Upper lobe of left lung (tissue), 6 donors: ENCODE data around the gene SIVA1. TPM values are rescaled to one million over a fixed set of nuclear protein-coding genes. Genes with fewer than 3 reads are reported as not detected.

Experiments
- ATAC-seq, 2 donors: fragments of 200-7000 bp; cut with Tn5 transposase; one replicate each; pipeline ENCODE4 v1.9.1; 2022; ENCODE audit warnings: mild to moderate bottlenecking in 2 of 2, moderate library complexity in 2 of 2; ENCODE audit not compliant: low FRiP score in 2 of 2
- DNase-seq, 2 donors: peaks; one replicate each; pipeline ENCODE4 v3.0.0-alpha.2; 2019 to 2020
- H3K27ac ChIP-seq, 4 donors: fragments of 200-600 bp; sonication (generic); one replicate each; pipeline ENCODE4 v1.5.1; 2016 to 2019
- H3K27me3 ChIP-seq, 4 donors: fragments of 200-600 bp; sonication (generic); one replicate each; pipeline ENCODE4 v1.5.1; 2017 to 2019
- H3K36me3 ChIP-seq, 4 donors: fragments of 200-600 bp; sonication (generic); one replicate each; pipeline ENCODE4 v1.5.1; 2016 to 2019
- H3K4me1 ChIP-seq, 4 donors: fragments of 200-600 bp; sonication (generic); one replicate each; pipeline ENCODE4 v1.5.1; 2018 to 2019
- H3K4me3 ChIP-seq, 4 donors: fragments of 200-600 bp; sonication (generic); one replicate each; pipeline ENCODE4 v1.5.1; 2017 to 2019; ENCODE audit warnings: mild to moderate bottlenecking in 2 of 4, moderate library complexity in 1 of 4
- H3K9me3 ChIP-seq, 4 donors: fragments of 200-600 bp; sonication (generic); one replicate each; pipeline ENCODE4 v1.5.1; 2018 to 2019
- CTCF ChIP-seq, 6 experiments: fragments of 450-650 bp in 4 of 6; fragments of 200-600 bp in 2 of 6; sonication (generic) in 2 of 6; IDR thresholded peaks; one replicate each; pipeline ENCODE4 v1.5.1; 2016 to 2019; ENCODE audit warnings: antibody characterized with exemption in 6 of 6
- EP300 ChIP-seq, 4 donors: sonication (generic); formaldehyde crosslinking; IDR thresholded peaks; one replicate each; pipeline ENCODE4 v1.5.1; 2017; ENCODE audit warnings: antibody characterized with exemption in 4 of 4, control low read depth in 2 of 4
- POLR2A ChIP-seq, 4 donors: fragments of 450-650 bp; IDR thresholded peaks; one replicate each; pipeline ENCODE4 v1.5.1; 2016 to 2017; ENCODE audit warnings: antibody characterized with exemption in 4 of 4, mild to moderate bottlenecking in 2 of 4
- POLR2AphosphoS5 ChIP-seq, 2 donors: sonication (generic); formaldehyde crosslinking; IDR thresholded peaks; one replicate each; pipeline ENCODE4 v1.5.1; 2017; ENCODE audit warnings: antibody characterized with exemption in 2 of 2
- WGBS, 2 donors: methylation state at CpG; one replicate each; pipeline ENCODE4 v1.1.5; 2017 to 2018; 5-methylcytosine and 5-hydroxymethylcytosine counted together
- total RNA-seq, 6 donors: library from RNA; depleted of rRNA in 4 of 6; stranded (reverse); fragments of >200 nt in 4 of 6; gene quantifications; one replicate each; pipeline versions ENCODE4 v1.1.0 to v1.2.1, GENCODE V29; 2016 to 2021
- donor health status: DM: no; HTN: no; CAD: no; lungs with moderate emphysema.
- donor health status: DM: no; HTN: yes; CAD: no; lungs with severe emphysema.

The SIVA1 gene
- total RNA-seq, 6 donors from 2014 or later, result 72.3 to 241 (median 91.0) TPM

GRCh38 chr14:104781271-104782077 lies 28.5 kb downstream of the SIVA1 start:
- H3K27ac ChIP-seq, result no peak overlapping the region
- H3K4me1 ChIP-seq, result peaks cover 21 to 31% (median 26%) of the 10 kb centered on the region in 4 donors
- H3K36me3 ChIP-seq, result peaks cover 0 to 62% (median 20%) of the 10 kb centered on the region in 4 donors
- no peaks in the 10 kb centered on the region for H3K27me3 ChIP-seq
- peak in 1 of 2 donors; percentile 55 for DNase-seq
- ATAC-seq, result no peak
- TF ChIP-seq CTCF (IDR thresholded peaks at IDR 0.05) (no peak), EP300 (IDR thresholded peaks at IDR 0.05) (no peak), POLR2A (IDR thresholded peaks at IDR 0.05) (no peak), POLR2AphosphoS5 (IDR thresholded peaks at IDR 0.05) (no peak)
- 91 to 94% methylated on average over 7 to 20 of the region's 20 CpGs for WGBS, 2 donors
- H3K4me3 ChIP-seq, result no peak overlapping the region
- no peaks in the 10 kb centered on the region for H3K9me3 ChIP-seq

GRCh38 chr14:104782086-104782807 lies 29.3 kb downstream of the SIVA1 start:
- H3K4me1 ChIP-seq, result peaks cover 28 to 39% (median 31%) of the 10 kb centered on the region in 4 donors
- peaks cover 0 to 55% (median 14%) of the 10 kb centered on the region in 4 donors for H3K36me3 ChIP-seq
- H3K9me3 ChIP-seq, result no peaks in the 10 kb centered on the region
- H3K27me3 ChIP-seq, result no peaks in the 10 kb centered on the region
- DNase-seq, result peak in 1 of 2 donors; percentile 77
- H3K27ac ChIP-seq, result no peak overlapping the region
- TF ChIP-seq POLR2A (IDR thresholded peaks at IDR 0.05) (no peak), EP300 (IDR thresholded peaks at IDR 0.05) (no peak), POLR2AphosphoS5 (IDR thresholded peaks at IDR 0.05) (no peak), CTCF (IDR thresholded peaks at IDR 0.05) (no peak)
- no peak overlapping the region for H3K4me3 ChIP-seq
- 93 to 96% methylated on average over 9 to 21 of the region's 28 CpGs for WGBS, 2 donors
- no peak for ATAC-seq

- Histone ChIP-seq H3K27me3 (no peaks in the 10 kb centered on the region), H3K4me1 (peaks cover 34 to 44% (median 36%) of the 10 kb centered on the region in 4 donors), H3K36me3 (peaks cover 0 to 55% (median 12%) of the 10 kb centered on the region in 4 donors), H3K27ac (no peak overlapping the region), H3K4me3 (no peak overlapping the region), H3K9me3 (no peaks in the 10 kb centered on the region)
- ATAC-seq (no peak), DNase-seq (peak in 1 of 2 donors; percentile 73)
- TF ChIP-seq POLR2AphosphoS5 (IDR thresholded peaks at IDR 0.05) (no peak), EP300 (IDR thresholded peaks at IDR 0.05) (no peak), POLR2A (IDR thresholded peaks at IDR 0.05) (no peak), CTCF (IDR thresholded peaks at IDR 0.05) (no peak)
- 67 to 70% methylated on average over 11 to 12 of the region's 13 CpGs for WGBS, 2 donors
These were observed 29.8 kb downstream of the SIVA1 start for GRCh38 chr14:104782808-104783139.

- peaks cover 37 to 53% (median 45%) of the 10 kb centered on the region in 4 donors for H3K4me1 ChIP-seq
- peaks cover 0 to 48% (median 14%) of the 10 kb centered on the region in 4 donors for H3K36me3 ChIP-seq
- H3K27me3 ChIP-seq, result no peaks in the 10 kb centered on the region
- H3K27ac ChIP-seq, result peak overlapping the region in 2 of 4 donors; percentile 21 to 76
- peak in 1 of 2 donors; percentile 74 for DNase-seq
- ATAC-seq, result no peak
- 69 to 87% methylated on average over 3 to 16 of the region's 16 CpGs for WGBS, 2 donors
- no peak for TF ChIP-seq CTCF (IDR thresholded peaks at IDR 0.05)
- no peak for TF ChIP-seq POLR2A (IDR thresholded peaks at IDR 0.05)
- TF ChIP-seq POLR2AphosphoS5 (IDR thresholded peaks at IDR 0.05), result no peak
- no peak for TF ChIP-seq EP300 (IDR thresholded peaks at IDR 0.05)
- no peaks in the 10 kb centered on the region for H3K9me3 ChIP-seq
- H3K4me3 ChIP-seq, result no peak overlapping the region
These were observed 30.7 kb downstream of the SIVA1 start for GRCh38 chr14:104783484-104784217.
